Forelimb muscle (tissue), 1 donor: Measurements from ENCODE around the gene SORCS2. TPM values are rescaled to one million over a fixed set of nuclear protein-coding genes. Genes with fewer than 3 reads are reported as not detected.

Experiments
- DNase-seq: peaks from one replicate; pipeline ENCODE4 v3.0.0-alpha.2; 2013; ENCODE audit warnings: low read depth
- polyA plus RNA-seq: library from polyadenylated mRNA; unstranded; fragments of 120-200 nt; gene quantifications from one replicate; pipeline ENCODE4 v1.2.1, GENCODE V29; 2013; ENCODE audit not compliant: insufficient read length

The SORCS2 gene
- polyA plus RNA-seq, 1 donor = 8.8 TPM

GRCh38 chr4:7773401-7774180 lies 581.3 kb downstream of the SORCS2 start:
- no peak for DNase-seq

- no peak for DNase-seq
Measured at GRCh38 chr4:7774301-7775294, 582.3 kb downstream of the SORCS2 start.

- DNase-seq = no peak
Measured at GRCh38 chr4:7775396-7775795, 583.1 kb downstream of the SORCS2 start.

- no peak for DNase-seq
Measured at GRCh38 chr4:7777017-7777710, 584.8 kb downstream of the SORCS2 start.

- DNase-seq = no peak
Measured at GRCh38 chr4:7777871-7778509, 585.7 kb downstream of the SORCS2 start.

GRCh38 chr4:7778510-7779431 lies 586.4 kb downstream of the SORCS2 start:
- no peak for DNase-seq

GRCh38 chr4:7779432-7779768 lies 587.1 kb downstream of the SORCS2 start:
- peak; percentile 70 for DNase-seq

GRCh38 chr4:7780751-7781348 lies 588.5 kb downstream of the SORCS2 start:
- DNase-seq = no peak

GRCh38 chr4:7781366-7781765 lies 589.0 kb downstream of the SORCS2 start:
- DNase-seq = no peak

GRCh38 chr4:7781993-7782392 lies 589.7 kb downstream of the SORCS2 start:
- no peak for DNase-seq

GRCh38 chr4:7782783-7783182 lies 590.4 kb downstream of the SORCS2 start:
- no peak for DNase-seq

- no peak for DNase-seq
Measured at GRCh38 chr4:7783541-7783940, 591.2 kb downstream of the SORCS2 start.

GRCh38 chr4:7784131-7784870 lies 592.0 kb downstream of the SORCS2 start:
- no peak for DNase-seq

- DNase-seq = no peak
Measured at GRCh38 chr4:7785017-7785416, 592.7 kb downstream of the SORCS2 start.

- DNase-seq = no peak
Measured at GRCh38 chr4:7786040-7786439, 593.7 kb downstream of the SORCS2 start.

GRCh38 chr4:7786517-7786916 lies 594.2 kb downstream of the SORCS2 start:
- no peak for DNase-seq

GRCh38 chr4:7787067-7787466 lies 594.7 kb downstream of the SORCS2 start:
- DNase-seq = no peak

- DNase-seq = no peak
Measured at GRCh38 chr4:7787681-7788141, 595.4 kb downstream of the SORCS2 start.

GRCh38 chr4:7788193-7788592 lies 595.9 kb downstream of the SORCS2 start:
- DNase-seq = no peak
